Natural killer cell treated with Interleukin-12 subunit alpha and Interleukin-12 subunit beta and Interleukin-15 and Interleukin-18, amount 100 ng/mL, for 72 hours (primary cell): ENCODE measurements around the gene CERS1. TPM values are rescaled to one million over a fixed set of nuclear protein-coding genes. Genes with fewer than 3 reads are reported as not detected.

Experiments used
- ATAC-seq, 2 donors: fragments of 150-1000 bp; cut with Tn5 transposase in 1 of 2; sonication (Bioruptor Pico), chemical (Tn5 transposase) in 1 of 2; 2 replicates each; pipeline ENCODE4 v1.10.0; 2021
- DNase-seq: peaks from one replicate; pipeline ENCODE4 v3.0.0; 2022; ENCODE audit warnings: low spot score
- H3K27ac Mint-ChIP-seq, 2 donors: 1 replicate in 1 of 2; 2 replicates in 1 of 2; pipeline ENCODE4 v1.8.0; 2022; ENCODE audit warnings: mixed read lengths in 2 of 2, mild to moderate bottlenecking in 1 of 2, moderate library complexity in 1 of 2
- H3K27me3 Mint-ChIP-seq, 2 donors: 1 replicate in 1 of 2; 2 replicates in 1 of 2; pipeline ENCODE4 v1.8.0; 2022; ENCODE audit warnings: mixed read lengths in 2 of 2
- H3K36me3 Mint-ChIP-seq: one replicate; pipeline ENCODE4 v1.8.0; 2022; ENCODE audit warnings: mixed read lengths
- H3K4me1 Mint-ChIP-seq, 2 donors: 1 replicate in 1 of 2; 2 replicates in 1 of 2; pipeline ENCODE4 v1.8.0; 2022; ENCODE audit warnings: low read depth in 2 of 2, mixed read lengths in 2 of 2, mild to moderate bottlenecking in 1 of 2
- H3K4me3 Mint-ChIP-seq: one replicate; pipeline ENCODE4 v1.8.0; 2022; ENCODE audit warnings: mixed read lengths
- H3K9me3 Mint-ChIP-seq: 2 replicates; pipeline ENCODE4 v1.8.0; 2022; ENCODE audit warnings: mixed read lengths
- total RNA-seq, 2 donors: library from RNA; stranded (reverse); gene quantifications; one replicate each; pipeline ENCODE4 v1.2.3, GENCODE V29; 2022

CERS1 gene
- total RNA-seq, 2 donors from 2014 or later, result not detected

GRCh38 chr19:18898607-18899408, 2.9 kb upstream of the CERS1 start:
- DNase-seq (no peak), ATAC-seq (no peak)
- Mint-ChIP-seq H3K27ac (no peak overlapping the region), H3K4me1 (peaks cover 5 to 8% of the 10 kb centered on the region in 2 donors), H3K4me3 (no peak overlapping the region), H3K36me3 (no peaks in the 10 kb centered on the region), H3K27me3 (peaks cover 11 to 13% of the 10 kb centered on the region in 2 donors), H3K9me3 (no peaks in the 10 kb centered on the region)

GRCh38 chr19:18898081-18898606, 2.2 kb upstream of the CERS1 start:
- no peak for DNase-seq
- Mint-ChIP-seq H3K4me1 (peaks cover 5 to 8% of the 10 kb centered on the region in 2 donors), H3K27me3 (peaks cover 13% of the 10 kb centered on the region in 2 donors), H3K9me3 (no peaks in the 10 kb centered on the region), H3K4me3 (no peak overlapping the region), H3K27ac (no peak overlapping the region), H3K36me3 (no peaks in the 10 kb centered on the region)
- no peak for ATAC-seq

DNA sequence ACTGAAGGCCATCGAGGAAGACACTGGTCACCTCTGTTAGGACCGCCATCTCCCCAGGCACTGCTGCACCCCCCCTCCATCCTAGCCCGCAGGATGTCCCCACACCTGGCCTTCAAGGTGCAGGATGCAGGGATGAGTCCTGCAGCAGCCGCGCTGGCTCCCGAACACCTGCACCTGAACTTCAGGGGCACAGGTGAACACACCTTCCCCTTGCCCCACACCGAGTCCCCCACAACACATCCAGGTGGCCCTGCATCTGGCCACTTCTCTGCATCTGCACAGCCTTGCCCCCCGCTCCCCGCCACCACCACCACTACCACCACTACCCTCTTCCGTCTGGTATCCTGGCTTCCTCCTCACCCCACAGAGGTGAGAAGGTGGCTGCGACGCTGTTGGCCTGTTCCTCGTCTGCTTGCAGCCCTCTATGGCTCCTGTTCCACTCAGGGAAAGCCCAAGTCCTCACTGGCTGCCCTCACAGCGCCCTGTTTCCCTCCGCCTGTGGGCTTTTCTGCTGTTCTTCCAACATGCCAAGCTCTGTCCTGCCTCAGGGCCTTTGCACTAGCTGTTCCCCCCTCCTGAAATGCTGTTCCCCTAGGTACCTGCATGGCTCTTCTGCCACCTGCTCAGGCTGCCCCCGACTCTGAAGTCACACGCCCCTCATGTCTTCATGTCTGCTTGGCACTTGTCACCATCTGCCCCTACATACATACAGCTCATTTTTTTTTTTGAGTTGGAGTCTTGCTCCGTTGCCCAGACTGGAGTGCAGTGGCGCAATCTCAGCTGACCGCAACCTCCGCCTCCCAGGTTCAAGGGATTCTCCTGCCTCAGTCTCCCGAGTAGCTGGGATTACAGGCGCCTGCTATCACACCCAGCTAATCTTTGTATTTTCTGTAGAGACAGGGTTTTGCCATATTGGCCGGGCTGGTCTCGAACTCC, 1.4 kb upstream of the CERS1 start:
- ATAC-seq (peak in 1 of 2 donors; percentile 17), DNase-seq (no peak)
- H3K27me3 Mint-ChIP-seq, result peaks cover 13% of the 10 kb centered on the region in 2 donors
- H3K36me3 Mint-ChIP-seq, result no peaks in the 10 kb centered on the region
- H3K4me3 Mint-ChIP-seq, result peak overlapping the region; percentile 19
- no peaks in the 10 kb centered on the region for H3K9me3 Mint-ChIP-seq
- H3K27ac Mint-ChIP-seq, result no peak overlapping the region
- peaks cover 5 to 8% of the 10 kb centered on the region in 2 donors for H3K4me1 Mint-ChIP-seq

GRCh38 chr19:18896421-18896841, 473 bp upstream of the CERS1 start:
- no peak for ATAC-seq
- no peaks in the 10 kb centered on the region for H3K9me3 Mint-ChIP-seq
- H3K4me3 Mint-ChIP-seq, result peak overlapping the region; percentile 63
- peaks cover 5 to 8% of the 10 kb centered on the region in 2 donors for H3K4me1 Mint-ChIP-seq
- no peak for DNase-seq
- no peak overlapping the region for H3K27ac Mint-ChIP-seq
- H3K36me3 Mint-ChIP-seq, result no peaks in the 10 kb centered on the region
- H3K27me3 Mint-ChIP-seq, result peaks cover 13% of the 10 kb centered on the region in 2 donors

DNA sequence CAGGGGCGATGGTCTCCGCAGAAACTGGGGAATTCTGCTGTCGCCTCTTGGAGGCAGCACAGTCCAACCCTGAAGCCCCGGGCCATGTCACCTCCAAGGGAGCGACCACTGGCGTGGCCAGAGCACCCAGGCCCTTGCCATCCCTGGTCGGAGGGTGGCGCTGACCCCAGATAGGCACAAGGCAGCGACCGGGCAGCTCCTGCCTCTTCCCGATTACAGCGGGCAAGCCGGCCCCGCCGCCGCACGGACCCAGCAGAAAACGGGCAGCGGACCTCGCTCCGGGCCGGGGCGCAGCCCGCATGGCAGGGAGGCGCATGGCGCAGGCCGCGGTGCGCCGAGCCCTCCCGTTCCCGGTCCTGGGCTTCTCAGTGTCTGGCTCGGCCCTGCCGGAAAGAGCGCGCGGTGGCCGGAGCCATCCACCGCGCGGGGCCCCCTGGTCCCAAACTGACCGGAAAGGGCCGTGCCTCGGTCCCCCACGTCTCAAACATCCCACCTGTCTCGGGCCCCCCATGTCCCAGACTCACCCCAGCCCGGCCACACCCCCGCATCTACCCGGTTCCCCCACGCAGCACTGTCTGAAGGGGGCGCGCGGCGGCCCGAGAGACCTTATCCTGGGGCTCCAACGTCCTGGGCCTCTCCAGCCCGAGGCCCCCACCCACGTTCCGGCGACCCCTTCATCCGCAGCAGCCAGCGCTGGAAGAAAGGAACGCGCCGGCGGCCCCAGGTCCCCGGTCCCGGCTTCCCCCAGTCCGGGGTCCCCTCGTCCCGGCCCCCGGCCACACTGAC, 727 bp downstream of the CERS1 start:
- Mint-ChIP-seq H3K9me3 (no peaks in the 10 kb centered on the region), H3K4me3 (no peak overlapping the region), H3K27me3 (peaks cover 13% of the 10 kb centered on the region in 2 donors), H3K27ac (no peak overlapping the region), H3K4me1 (peaks cover 5 to 8% of the 10 kb centered on the region in 2 donors), H3K36me3 (no peaks in the 10 kb centered on the region)
- no peak for DNase-seq
- no peak for ATAC-seq

DNA sequence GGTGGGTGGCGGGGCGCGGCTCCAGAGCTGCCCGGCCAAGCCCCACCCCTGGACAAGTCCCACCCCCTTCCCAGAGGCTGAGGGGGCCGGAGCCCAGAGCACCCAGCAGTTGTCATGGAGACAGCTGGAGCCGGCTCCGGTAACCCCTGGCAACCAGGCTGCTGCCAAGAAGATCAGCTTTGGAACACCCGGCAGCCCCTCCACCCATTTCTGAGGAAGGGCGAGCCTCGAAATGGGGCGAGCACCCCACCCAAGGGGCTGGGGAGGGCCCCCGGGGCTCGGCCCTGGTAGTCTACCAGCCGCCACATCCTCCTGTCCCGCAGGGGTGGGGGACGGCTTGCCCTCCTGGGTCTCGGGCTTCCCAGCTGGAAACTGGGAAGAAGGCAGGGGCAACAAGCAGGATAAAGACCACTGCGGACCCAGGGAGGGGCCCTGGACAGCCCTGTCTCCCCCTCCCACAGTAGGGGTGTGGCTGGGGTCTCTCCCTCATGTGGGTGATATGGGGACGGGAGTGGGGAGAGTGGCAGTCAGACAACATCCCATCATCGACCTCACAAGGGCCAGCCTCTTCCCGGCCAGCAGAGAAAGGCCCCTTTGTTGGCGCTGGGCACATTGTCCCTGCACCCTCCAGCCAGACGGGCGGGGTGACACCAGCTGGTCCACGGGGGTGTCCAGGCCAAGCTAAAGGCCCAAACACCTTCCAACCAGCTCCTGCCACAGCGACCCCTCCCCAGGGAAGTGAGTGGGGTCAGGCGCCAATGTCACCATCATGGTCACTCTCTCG, 1.5 kb downstream of the CERS1 start:
- no peak for DNase-seq
- no peak for ATAC-seq
- H3K27ac Mint-ChIP-seq, result no peak overlapping the region
- no peaks in the 10 kb centered on the region for H3K36me3 Mint-ChIP-seq
- H3K4me1 Mint-ChIP-seq, result peaks cover 5 to 8% of the 10 kb centered on the region in 2 donors
- peaks cover 13 to 17% of the 10 kb centered on the region in 2 donors for H3K27me3 Mint-ChIP-seq
- H3K4me3 Mint-ChIP-seq, result no peak overlapping the region
- H3K9me3 Mint-ChIP-seq, result no peaks in the 10 kb centered on the region

DNA sequence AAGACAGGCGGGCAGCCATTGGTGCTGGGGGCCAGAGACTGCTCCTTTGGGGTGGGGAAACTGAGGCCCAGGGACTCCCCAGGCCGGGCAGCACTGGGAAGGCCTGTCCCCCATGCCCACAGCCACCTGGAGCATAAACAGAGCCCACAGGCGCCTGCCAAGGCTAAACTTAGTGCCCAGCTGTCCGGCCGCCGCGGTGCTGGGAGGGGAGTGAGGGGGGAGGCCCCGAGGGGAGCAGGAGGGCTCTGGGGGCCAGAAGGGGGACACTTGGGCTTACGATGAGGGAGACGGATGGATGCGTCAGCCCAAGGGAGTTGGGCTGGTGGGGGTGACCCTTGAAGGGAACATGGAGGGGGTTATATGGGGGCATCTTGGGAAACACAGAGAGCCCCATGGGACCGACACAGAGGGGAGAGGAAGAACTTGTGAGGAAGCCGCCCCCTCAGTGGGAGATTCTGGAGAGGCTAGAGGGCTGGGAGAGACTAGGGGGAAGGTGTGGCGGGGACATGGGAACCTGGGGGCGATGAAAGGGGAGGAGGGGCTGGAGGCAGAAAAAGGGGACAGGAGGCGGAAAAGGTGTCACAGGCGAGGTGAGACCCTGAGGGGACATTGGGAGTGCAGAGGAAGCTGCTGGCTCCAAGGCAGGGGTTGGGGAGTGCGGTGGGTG, 2.2 kb downstream of the CERS1 start:
- ATAC-seq (no peak), DNase-seq (no peak)
- Mint-ChIP-seq H3K9me3 (no peaks in the 10 kb centered on the region), H3K4me1 (peaks cover 5 to 8% of the 10 kb centered on the region in 2 donors), H3K4me3 (no peak overlapping the region), H3K27ac (no peak overlapping the region), H3K36me3 (no peaks in the 10 kb centered on the region), H3K27me3 (peaks cover 13 to 17% of the 10 kb centered on the region in 2 donors)

DNA sequence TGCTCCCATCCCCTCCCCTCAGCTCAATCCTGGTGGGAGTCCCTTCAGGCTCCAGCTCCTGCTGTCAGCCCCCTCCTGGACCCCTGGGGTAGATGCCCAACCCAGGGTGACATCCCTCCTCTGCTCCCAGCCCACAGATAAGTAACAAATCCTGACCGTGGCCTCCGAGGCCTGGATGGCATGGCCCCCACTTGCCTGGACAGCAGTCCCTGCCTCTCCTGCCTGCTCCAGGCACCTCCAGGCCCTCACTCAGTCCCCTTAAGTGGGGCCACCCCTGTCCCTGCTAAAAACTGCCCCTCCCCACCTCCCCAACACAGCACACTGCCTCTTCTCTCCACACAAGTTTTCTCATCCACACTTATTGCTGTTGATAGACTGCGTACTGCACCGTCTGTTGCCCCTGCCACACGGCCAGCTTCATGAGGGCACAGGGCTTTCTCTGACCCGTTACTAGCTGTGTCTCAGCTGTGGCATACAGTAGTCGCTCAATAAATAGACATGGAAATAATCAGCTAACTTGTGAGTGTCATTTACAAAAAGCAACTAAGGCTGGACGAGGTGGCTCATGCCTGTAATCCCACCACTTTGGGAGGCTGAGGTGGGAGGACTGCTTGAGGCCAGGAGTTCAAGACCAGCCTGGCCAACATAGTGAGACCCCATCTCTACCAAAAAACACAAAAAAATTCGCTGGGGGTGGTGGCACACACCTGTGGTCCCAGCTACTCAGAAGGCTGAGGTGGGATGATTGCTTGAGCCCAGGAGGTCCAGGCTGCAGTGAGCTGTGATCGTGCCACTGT, 5.8 kb downstream of the CERS1 start:
- Mint-ChIP-seq H3K27ac (no peak overlapping the region), H3K27me3 (peaks cover 0 to 11% of the 10 kb centered on the region in 2 donors), H3K4me3 (no peak overlapping the region), H3K36me3 (no peaks in the 10 kb centered on the region), H3K9me3 (no peaks in the 10 kb centered on the region), H3K4me1 (peaks cover 0 to 3% of the 10 kb centered on the region in 2 donors)
- no peak for ATAC-seq
- no peak for DNase-seq

- no peak overlapping the region for H3K27ac Mint-ChIP-seq
- H3K27me3 Mint-ChIP-seq, result peaks cover 0 to 8% of the 10 kb centered on the region in 2 donors
- DNase-seq (no peak), ATAC-seq (no peak)
- peaks cover 0 to 3% of the 10 kb centered on the region in 2 donors for H3K4me1 Mint-ChIP-seq
- no peaks in the 10 kb centered on the region for H3K36me3 Mint-ChIP-seq
- no peak overlapping the region for H3K4me3 Mint-ChIP-seq
- no peaks in the 10 kb centered on the region for H3K9me3 Mint-ChIP-seq
Observed at GRCh38 chr19:18886972-18887371, 9.0 kb downstream of the CERS1 start.

DNA sequence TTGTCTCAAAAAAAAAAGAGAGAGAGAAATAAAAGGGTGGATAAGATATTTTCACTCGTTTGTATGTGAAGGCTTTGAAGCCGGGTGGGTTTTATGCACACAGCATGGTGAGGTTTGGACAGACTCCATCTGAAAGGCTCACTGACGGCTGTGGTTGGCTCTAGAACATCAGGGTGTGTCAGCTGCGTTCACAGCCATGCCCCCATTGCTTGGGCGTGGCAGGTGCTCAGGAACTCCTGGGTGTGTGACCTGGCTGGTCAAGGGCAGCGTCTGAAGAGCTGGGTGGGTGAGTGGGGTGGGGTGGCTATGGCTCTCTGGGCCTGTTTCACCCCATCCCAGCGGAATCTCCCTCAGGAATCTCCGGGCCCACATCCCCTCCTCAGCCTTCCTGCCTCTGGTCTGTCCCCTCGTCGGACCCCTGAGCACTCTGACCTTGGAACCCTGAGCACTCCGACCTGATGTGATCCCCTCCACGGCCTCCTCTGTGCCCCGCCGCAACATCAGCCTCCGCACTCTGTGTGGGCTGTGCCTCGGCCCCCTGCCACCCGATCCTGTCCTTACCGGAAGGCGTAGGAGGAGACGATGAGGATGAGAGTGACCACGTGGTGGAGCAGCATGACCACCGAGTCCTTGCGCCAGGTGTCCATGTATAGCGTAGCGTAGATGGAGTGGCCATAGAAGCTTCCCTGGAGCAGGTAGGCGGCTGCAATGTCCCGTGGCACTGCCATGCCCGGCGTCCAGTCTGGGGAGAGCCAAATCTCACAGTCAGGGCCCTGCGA, 12.2 kb downstream of the CERS1 start:
- Mint-ChIP-seq H3K27me3 (peaks cover 0 to 4% of the 10 kb centered on the region in 2 donors), H3K4me1 (peaks cover 0 to 3% of the 10 kb centered on the region in 2 donors), H3K27ac (no peak overlapping the region), H3K36me3 (no peaks in the 10 kb centered on the region), H3K4me3 (no peak overlapping the region), H3K9me3 (no peaks in the 10 kb centered on the region)
- no peak for DNase-seq
- no peak for ATAC-seq

DNA sequence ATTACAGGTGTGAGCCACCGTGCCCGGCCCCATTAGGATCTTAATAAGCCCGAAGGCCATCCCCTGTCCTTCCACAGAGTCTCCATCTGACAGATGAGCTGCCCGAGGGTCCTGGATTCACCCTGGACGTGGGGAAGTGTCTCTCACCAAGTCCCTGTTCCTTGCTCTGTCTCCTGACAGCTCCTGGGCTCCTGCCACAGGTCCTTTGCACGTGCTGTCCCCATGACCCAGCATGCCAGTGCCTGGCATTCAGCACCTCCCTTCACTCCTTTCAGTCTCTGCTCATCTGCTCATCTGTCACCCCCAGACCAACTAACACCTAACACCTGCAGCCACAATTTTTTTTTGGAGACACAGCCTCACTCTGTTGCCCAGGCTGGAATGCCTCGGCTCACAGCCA, 14.5 kb downstream of the CERS1 start:
- no peaks in the 10 kb centered on the region for H3K9me3 Mint-ChIP-seq
- H3K4me3 Mint-ChIP-seq, result no peak overlapping the region
- H3K4me1 Mint-ChIP-seq, result no peaks in the 10 kb centered on the region
- no peaks in the 10 kb centered on the region for H3K27me3 Mint-ChIP-seq
- H3K36me3 Mint-ChIP-seq, result no peaks in the 10 kb centered on the region
- ATAC-seq (no peak), DNase-seq (no peak)
- H3K27ac Mint-ChIP-seq, result no peak overlapping the region
